ENCODE data around the gene C12orf76. TPM values are rescaled to one million over a fixed set of nuclear protein-coding genes. Genes with fewer than 3 reads are reported as not detected.

The C12orf76 gene
- total and polyA plus RNA-seq, 9 of the 15 experiments (the other 6 are each of a cell fraction or from before 2014, with no cell fraction given), result 6.3 to 38.6 (median 12.3) TPM

DNA sequence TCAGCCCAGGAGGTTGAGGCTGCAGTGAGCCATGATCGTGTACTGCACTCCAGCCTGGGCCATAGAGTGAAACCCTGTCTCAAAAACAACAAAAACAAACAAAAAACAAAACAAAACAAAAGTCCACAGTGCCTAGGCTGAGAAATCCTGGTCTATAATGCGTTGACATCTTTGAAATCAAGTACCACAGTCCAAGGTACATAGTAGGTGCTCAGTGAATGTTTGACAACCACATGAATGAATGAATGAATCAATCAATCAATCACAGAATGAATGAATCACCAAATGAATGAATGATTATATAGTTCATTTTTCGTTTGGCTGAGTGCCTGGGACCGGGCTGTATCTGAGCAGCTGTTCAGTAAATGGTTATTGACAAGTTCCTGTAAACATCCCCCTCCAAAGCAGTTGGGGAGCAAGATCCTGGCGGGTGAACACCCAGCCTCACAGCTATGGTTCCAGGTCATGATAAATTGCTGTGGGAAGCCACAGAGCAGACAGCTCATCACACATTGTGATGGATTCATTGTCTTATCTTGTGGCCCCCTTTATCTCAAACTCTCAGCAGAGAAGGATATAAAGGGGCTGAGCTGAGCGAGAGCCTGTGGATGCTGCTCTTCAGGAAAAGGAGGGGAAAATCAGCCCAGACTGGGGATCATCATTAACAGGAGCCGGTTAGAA lies 45.4 kb upstream of the C12orf76 start (continued):
- TF ChIP-seq, protein P1, sequence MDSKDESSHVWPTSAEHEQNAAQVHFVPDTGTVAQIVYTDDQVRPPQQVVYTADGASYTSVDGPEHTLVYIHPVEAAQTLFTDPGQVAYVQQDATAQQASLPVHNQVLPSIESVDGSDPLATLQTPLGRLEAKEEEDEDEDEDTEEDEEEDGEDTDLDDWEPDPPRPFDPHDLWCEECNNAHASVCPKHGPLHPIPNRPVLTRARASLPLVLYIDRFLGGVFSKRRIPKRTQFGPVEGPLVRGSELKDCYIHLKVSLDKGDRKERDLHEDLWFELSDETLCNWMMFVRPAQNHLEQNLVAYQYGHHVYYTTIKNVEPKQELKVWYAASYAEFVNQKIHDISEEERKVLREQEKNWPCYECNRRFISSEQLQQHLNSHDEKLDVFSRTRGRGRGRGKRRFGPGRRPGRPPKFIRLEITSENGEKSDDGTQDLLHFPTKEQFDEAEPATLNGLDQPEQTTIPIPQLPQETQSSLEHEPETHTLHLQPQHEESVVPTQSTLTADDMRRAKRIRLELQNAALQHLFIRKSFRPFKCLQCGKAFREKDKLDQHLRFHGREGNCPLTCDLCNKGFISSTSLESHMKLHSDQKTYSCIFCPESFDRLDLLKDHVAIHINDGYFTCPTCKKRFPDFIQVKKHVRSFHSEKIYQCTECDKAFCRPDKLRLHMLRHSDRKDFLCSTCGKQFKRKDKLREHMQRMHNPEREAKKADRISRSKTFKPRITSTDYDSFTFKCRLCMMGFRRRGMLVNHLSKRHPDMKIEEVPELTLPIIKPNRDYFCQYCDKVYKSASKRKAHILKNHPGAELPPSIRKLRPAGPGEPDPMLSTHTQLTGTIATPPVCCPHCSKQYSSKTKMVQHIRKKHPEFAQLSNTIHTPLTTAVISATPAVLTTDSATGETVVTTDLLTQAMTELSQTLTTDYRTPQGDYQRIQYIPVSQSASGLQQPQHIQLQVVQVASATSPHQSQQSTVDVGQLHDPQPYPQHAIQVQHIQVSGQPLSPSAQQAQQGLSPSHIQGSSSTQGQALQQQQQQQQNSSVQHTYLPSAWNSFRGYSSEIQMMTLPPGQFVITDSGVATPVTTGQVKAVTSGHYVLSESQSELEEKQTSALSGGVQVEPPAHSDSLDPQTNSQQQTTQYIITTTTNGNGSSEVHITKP (IDR thresholded peaks at IDR 0.05; ENCODE audit: partially characterized antibody), result no peak
- no peak for TF ChIP-seq POLR2B (IDR thresholded peaks at IDR 0.05; ENCODE audit: low read depth, partially characterized antibody)
- TF ChIP-seq FIP1L1 (IDR thresholded peaks at IDR 0.05; ENCODE audit: low read depth, low read length, poor library complexity, severe bottlenecking), result no peak
- TF ChIP-seq, protein P2, sequence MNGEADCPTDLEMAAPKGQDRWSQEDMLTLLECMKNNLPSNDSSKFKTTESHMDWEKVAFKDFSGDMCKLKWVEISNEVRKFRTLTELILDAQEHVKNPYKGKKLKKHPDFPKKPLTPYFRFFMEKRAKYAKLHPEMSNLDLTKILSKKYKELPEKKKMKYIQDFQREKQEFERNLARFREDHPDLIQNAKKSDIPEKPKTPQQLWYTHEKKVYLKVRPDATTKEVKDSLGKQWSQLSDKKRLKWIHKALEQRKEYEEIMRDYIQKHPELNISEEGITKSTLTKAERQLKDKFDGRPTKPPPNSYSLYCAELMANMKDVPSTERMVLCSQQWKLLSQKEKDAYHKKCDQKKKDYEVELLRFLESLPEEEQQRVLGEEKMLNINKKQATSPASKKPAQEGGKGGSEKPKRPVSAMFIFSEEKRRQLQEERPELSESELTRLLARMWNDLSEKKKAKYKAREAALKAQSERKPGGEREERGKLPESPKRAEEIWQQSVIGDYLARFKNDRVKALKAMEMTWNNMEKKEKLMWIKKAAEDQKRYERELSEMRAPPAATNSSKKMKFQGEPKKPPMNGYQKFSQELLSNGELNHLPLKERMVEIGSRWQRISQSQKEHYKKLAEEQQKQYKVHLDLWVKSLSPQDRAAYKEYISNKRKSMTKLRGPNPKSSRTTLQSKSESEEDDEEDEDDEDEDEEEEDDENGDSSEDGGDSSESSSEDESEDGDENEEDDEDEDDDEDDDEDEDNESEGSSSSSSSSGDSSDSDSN (IDR thresholded peaks at IDR 0.05; ENCODE audit: borderline replicate concordance in 1 of 2, low read depth in 2 of 2, low read length in 2 of 2), result no peak
- TF ChIP-seq, protein P3, sequence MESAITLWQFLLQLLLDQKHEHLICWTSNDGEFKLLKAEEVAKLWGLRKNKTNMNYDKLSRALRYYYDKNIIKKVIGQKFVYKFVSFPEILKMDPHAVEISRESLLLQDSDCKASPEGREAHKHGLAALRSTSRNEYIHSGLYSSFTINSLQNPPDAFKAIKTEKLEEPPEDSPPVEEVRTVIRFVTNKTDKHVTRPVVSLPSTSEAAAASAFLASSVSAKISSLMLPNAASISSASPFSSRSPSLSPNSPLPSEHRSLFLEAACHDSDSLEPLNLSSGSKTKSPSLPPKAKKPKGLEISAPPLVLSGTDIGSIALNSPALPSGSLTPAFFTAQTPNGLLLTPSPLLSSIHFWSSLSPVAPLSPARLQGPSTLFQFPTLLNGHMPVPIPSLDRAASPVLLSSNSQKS (CRISPR knock-in tag; IDR thresholded peaks at IDR 0.05), result no peak
- no peak for TF ChIP-seq NFYB (IDR thresholded peaks at IDR 0.05; ENCODE audit: extremely low read depth, insufficient read length)
- TF ChIP-seq ZFPM2 (CRISPR knock-in tag; IDR thresholded peaks at IDR 0.05), result no peak
- TF ChIP-seq BRD4 (IDR thresholded peaks at IDR 0.05), result no peak
- no peak for TF ChIP-seq ZNF140 (CRISPR knock-in tag; IDR thresholded peaks at IDR 0.05)
- TF ChIP-seq CBFA2T3 (IDR thresholded peaks at IDR 0.05), result peak; percentile 91
- TF ChIP-seq MEF2D (tag; conservative IDR thresholded peaks at IDR 0.05; ENCODE audit: low read depth), result peak; percentile 54
- TF ChIP-seq, protein P4, sequence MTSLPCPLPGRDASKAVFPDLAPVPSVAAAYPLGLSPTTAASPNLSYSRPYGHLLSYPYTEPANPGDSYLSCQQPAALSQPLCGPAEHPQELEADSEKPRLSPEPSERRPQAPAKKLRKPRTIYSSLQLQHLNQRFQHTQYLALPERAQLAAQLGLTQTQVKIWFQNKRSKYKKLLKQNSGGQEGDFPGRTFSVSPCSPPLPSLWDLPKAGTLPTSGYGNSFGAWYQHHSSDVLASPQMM (CRISPR knock-in tag; IDR thresholded peaks at IDR 0.05), result no peak
- no peak for TF ChIP-seq PATZ1 (CRISPR knock-in tag; IDR thresholded peaks at IDR 0.05; ENCODE audit: borderline replicate concordance)
- peak; percentile 81 for TF ChIP-seq GATA2 (CRISPR knock-in tag; IDR thresholded peaks at IDR 0.05)
- TF ChIP-seq DPF2 (IDR thresholded peaks at IDR 0.05), result peak; percentile 67
- no peak for TF ChIP-seq MYC (IDR thresholded peaks at IDR 0.05; ENCODE audit: low read depth, low read length)
- TF ChIP-seq MYC (CRISPR knock-in tag; IDR thresholded peaks at IDR 0.05; ENCODE audit: borderline replicate concordance, low read depth), result no peak

All from K562 (cell line).